GM12878 (cell line): ENCODE results near the gene SNRPA. TPM values are rescaled to one million over a fixed set of nuclear protein-coding genes. Genes with fewer than 3 reads are reported as not detected.

ENCODE experiments used
- ATAC-seq: fragments of 200-7000 bp; cut with Tn5 transposase; 3 replicates; pipeline ENCODE4 v1.9.1; 2020; ENCODE audit warnings: mild to moderate bottlenecking, moderate library complexity
- BruUV-seq: library from RNA; stranded (reverse); fragments of 400-500 nt; replicated peaks from 2 replicates; lab custom pipeline; 2021; lab: Mats Ljungman, UMichigan
- CTCF ChIA-PET: fragments of 300-600 bp; sonication (Branson Sonifier 250); formaldehyde crosslinking; extraction: SDS; loops from one replicate; lab custom pipeline; 2021; ENCODE audit warnings: inconsistent platforms; lab: Yijun Ruan, JAX
- POLR2A ChIA-PET: fragments of 350-600 bp; formaldehyde crosslinking; extraction: SDS; loops from one replicate; lab custom pipeline; 2021; ENCODE audit warnings: inconsistent platforms; lab: Charles Lee
- RAD21 ChIA-PET: fragments of 300-600 bp; sonication (Branson Sonifier 250); formaldehyde crosslinking; loops from one replicate; lab custom pipeline; 2023; ENCODE audit warnings: antibody characterized with exemption; ENCODE audit not compliant: unreplicated experiment; lab: Charles Lee
- SMC1A ChIA-PET: fragments of 300-600 bp; sonication (Branson Sonifier 250); formaldehyde crosslinking; loops from one replicate; lab custom pipeline; 2023; ENCODE audit not compliant: unreplicated experiment, uncharacterized antibody; lab: Charles Lee
- DNase-seq: peaks from one replicate; pipeline ENCODE4 v3.0.0-alpha.2; 2011; ENCODE audit warnings: low read depth, low spot score
- FAIRE-seq: peaks from 3 replicates; lab custom pipeline; 2011; peaks lifted over from hg19 to GRCh38; lab: Jason Lieb, UNC
- H2AFZ ChIP-seq: 2 replicates; pipeline ENCODE4 v1.6.0; 2011; ENCODE audit warnings: low read depth, low read length, control low read depth; ENCODE audit not compliant: control insufficient read depth
- H3K27ac ChIP-seq: 2 replicates; pipeline ENCODE4 v1.5.1; 2011; ENCODE audit warnings: control low read depth; ENCODE audit not compliant: control insufficient read depth, insufficient read depth
- H3K27me3 ChIP-seq, 2 experiments: replicated peaks in 1 of 2; 2 replicates each; pipeline versions ENCODE4 v1.6.0 to v1.6.1; 2011; ENCODE audit warnings: low read length in 1 of 2; ENCODE audit not compliant: control insufficient read depth in 2 of 2, insufficient read depth in 2 of 2
- H3K36me3 ChIP-seq, 2 experiments: 2 replicates each; pipeline ENCODE4 v1.5.1; 2011; ENCODE audit warnings: low read length in 1 of 2; ENCODE audit not compliant: control insufficient read depth in 2 of 2, insufficient read depth in 2 of 2
- H3K4me1 ChIP-seq: 2 replicates; pipeline ENCODE4 v1.6.1; 2011; ENCODE audit warnings: mild to moderate bottlenecking, low read length, moderate library complexity, mixed read lengths; ENCODE audit not compliant: control insufficient read depth, insufficient read depth
- H3K4me2 ChIP-seq: 2 replicates; pipeline ENCODE4 v1.6.0; 2011; ENCODE audit warnings: control low read depth; ENCODE audit not compliant: control insufficient read depth, insufficient read depth
- H3K4me3 ChIP-seq: fragments of 200-600 bp; sonication (generic); 2 replicates; pipeline ENCODE4 v1.5.1; 2016
- H3K79me2 ChIP-seq: 2 replicates; pipeline ENCODE4 v1.6.0; 2011; ENCODE audit warnings: low read length; ENCODE audit not compliant: control insufficient read depth, insufficient read depth
- H3K9ac ChIP-seq: 2 replicates; pipeline ENCODE4 v1.8.0; 2011; ENCODE audit warnings: low read length, control low read depth, mixed read lengths; ENCODE audit not compliant: control insufficient read depth, insufficient read depth
- H3K9me3 ChIP-seq: replicated peaks from 3 replicates; pipeline ENCODE4 v1.5.1; 2011; ENCODE audit warnings: mild to moderate bottlenecking, low read length; ENCODE audit not compliant: control insufficient read depth, insufficient read depth
- H4K20me1 ChIP-seq: 2 replicates; pipeline ENCODE4 v1.6.0; 2011; ENCODE audit not compliant: control insufficient read depth, insufficient read depth
- BMI1 ChIP-seq: fragments of 450-650 bp; IDR thresholded peaks from 2 replicates; pipeline ENCODE4 v1.6.1; 2016; ENCODE audit warnings: mild to moderate bottlenecking, moderate library complexity, borderline replicate concordance
- CREB1 ChIP-seq: IDR thresholded peaks from 2 replicates; pipeline ENCODE4 v1.6.1; 2012; ENCODE audit warnings: low read depth, mild to moderate bottlenecking, inconsistent platforms
- MTA3 ChIP-seq: IDR thresholded peaks from 2 replicates; pipeline ENCODE4 v1.6.1; 2012; ENCODE audit warnings: low read length, inconsistent platforms, borderline replicate concordance
- POLR2A ChIP-seq: IDR thresholded peaks from 2 replicates; pipeline ENCODE4 v1.6.1; 2011; ENCODE audit warnings: low read depth, mild to moderate bottlenecking, low read length
- TCF3 ChIP-seq: IDR thresholded peaks from 2 replicates; pipeline ENCODE4 v1.6.1; 2012; ENCODE audit warnings: low read depth, mild to moderate bottlenecking, low read length, borderline replicate concordance; ENCODE audit not compliant: insufficient read depth
- ZBTB4 ChIP-seq: fragments of 450-650 bp; formaldehyde crosslinking; IDR thresholded peaks from 2 replicates; pipeline ENCODE4 v1.4.0; 2022; ENCODE audit warnings: mild to moderate bottlenecking, moderate library complexity
- ZNF274 ChIP-seq: IDR thresholded peaks from one replicate; pipeline ENCODE4 v1.8.0; 2011; ENCODE audit not compliant: insufficient read length, insufficient read depth
- ZNF384 ChIP-seq: IDR thresholded peaks from 2 replicates; pipeline ENCODE4 v1.6.1; 2012; ENCODE audit warnings: low read depth, mild to moderate bottlenecking, low read length, improper control_type of control experiment, borderline replicate concordance
- WGBS: methylation state at CpG from one replicate; pipeline ENCODE4 v1.1.6; 2016; ENCODE audit warnings: low lambda C conversion rate; ENCODE audit not compliant: insufficient replicate concordance, insufficient coverage; ENCODE audit errors: missing lambda C conversion rate; 5-methylcytosine and 5-hydroxymethylcytosine counted together
- in situ Hi-C: fragments of 300-500 bp; cut with MboI; formaldehyde crosslinking; loops from 9 replicates; pipeline ENCODE4 v1.14.3; 2018; ENCODE audit warnings: mixed read lengths
- intact Hi-C: fragments of 100-400 bp; cut with micrococcal nuclease; formaldehyde crosslinking; loops from one replicate; pipeline ENCODE4 v1.14.2; 2022; ENCODE audit not compliant: unreplicated experiment
- polyA plus RNA-seq, 11 experiments: library from polyadenylated mRNA; depleted of rRNA in 4 of 11; unstranded in 6 of 11; stranded (reverse) in 5 of 11; fragments of >200 nt; fragmentation: Nextera tagmentation in 4 of 11; fragmentation: Illumina TruSeq in 1 of 11; extraction: Ambion mirVana in 4 of 11; extraction: Trizol in 1 of 11; gene quantifications; 1 replicate in 1 of 11; 2 replicates in 10 of 11; pipeline versions ENCODE4 v1.2.1 to v1.2.3, GENCODE V29; 2011 to 2016; ENCODE audit warnings: inconsistent platforms in 2 of 11, missing spikeins in 2 of 11, low read depth in 1 of 11
- total RNA-seq, 4 experiments: library from RNA; depleted of rRNA in 3 of 4; stranded (reverse); fragments of >200 nt in 3 of 4; fragmentation: Illumina TruSeq in 1 of 4; extraction: Trizol in 1 of 4; gene quantifications; 2 replicates each; pipeline versions ENCODE4 v1.2.1 to v1.2.3, GENCODE V29; 2013 to 2021

Gene SNRPA
- total and polyA plus RNA-seq, 10 of the 15 experiments (the other 5 are each of a cell fraction or from before 2014, with no cell fraction given): 14.8 to 299 (median 202) TPM

- in situ Hi-C loops (no loop called here), intact Hi-C loops (no loop called here)
- CTCF ChIA-PET: interaction anchor here (1.4 to 3.2 kb wide), 6 partner anchors 9 to 47 kb away, joined by 7 to 50 read pairs (median 8); partner anchors contain the start of genes ACTMAP, RAB4B and SNRPA
- peaks cover 31% of the 10 kb centered on the region for H3K79me2 ChIP-seq
- H3K9ac ChIP-seq: peak overlapping the region; percentile 56; the same call in 1 of the 2 replicates
- H3K4me3 ChIP-seq: peak overlapping the region; percentile 66; the same call in 1 of the 2 replicates
- POLR2A ChIA-PET: interaction anchor here (0.6 to 4.3 kb wide), 3 partner anchors 19 to 48 kb away, joined by 3 to 83 read pairs (median 19); partner anchors contain the start of genes ACTMAP, RAB4B and SNRPA
- no TSS peak for BruUV-seq
- H4K20me1 ChIP-seq: peaks cover 7% of the 10 kb centered on the region
- H3K9me3 ChIP-seq: no peaks in the 10 kb centered on the region
- DNase-seq: no peak
- peaks cover 3 to 11% of the 10 kb centered on the region in 2 experiments; a peak in 3 of 4 replicates for H3K36me3 ChIP-seq
- peak overlapping the region; percentile 68 for H3K27ac ChIP-seq
- SMC1A ChIA-PET: interaction anchor here (0.7 to 5.3 kb wide), 7 partner anchors 10 to 136 kb away, joined by 3 to 39 read pairs (median 5); partner anchors contain the start of genes ACTMAP, RAB4B and SNRPA
- peaks cover 29% of the 10 kb centered on the region for H3K4me1 ChIP-seq
- no peak for ATAC-seq
- RAD21 ChIA-PET: interaction anchor here (1.2 to 4.6 kb wide), 6 partner anchors 10 to 52 kb away, joined by 4 to 56 read pairs (median 10); partner anchors contain the start of genes ACTMAP, RAB4B and SNRPA
- H3K4me2 ChIP-seq: peak overlapping the region; percentile 46
- no peak for FAIRE-seq
- no peak for TF ChIP-seq ZBTB4 (CRISPR knock-in tag)
- TF ChIP-seq POLR2A: no peak
- TF ChIP-seq ZNF274: no peak
- TF ChIP-seq TCF3: no peak
- TF ChIP-seq CREB1: no peak
- TF ChIP-seq ZNF384: no peak
- TF ChIP-seq BMI1: no peak
- peak; percentile 18; the same call in 1 of the 2 replicates for TF ChIP-seq MTA3
- WGBS: 93% methylated on average over 14 of the region's 14 CpGs
- H3K27me3 ChIP-seq: no peaks in the 10 kb centered on the region
- H2AFZ ChIP-seq: no peak overlapping the region
These were observed 46.4 kb downstream of the SNRPA start for GRCh38 chr19:40797166-40797962.
